Transverse colon (tissue), 4 donors: ENCODE measurements around the gene TTC23. TPM values are rescaled to one million over a fixed set of nuclear protein-coding genes. Genes with fewer than 3 reads are reported as not detected.

Source experiments
- DNase-seq: peaks from one replicate; pipeline ENCODE4 v3.0.0-alpha.2; 2019
- H3K27ac ChIP-seq, 4 donors: fragments of 200-600 bp; sonication (generic); 2 replicates each; pipeline ENCODE4 v1.5.1; 2016 to 2018; ENCODE audit warnings: inconsistent platforms in 4 of 4
- H3K27me3 ChIP-seq: fragments of 200-600 bp; sonication (generic); 2 replicates; pipeline ENCODE4 v1.5.1; 2017; ENCODE audit warnings: inconsistent platforms
- H3K36me3 ChIP-seq, 4 donors: fragments of 200-600 bp; sonication (generic); 2 replicates each; pipeline ENCODE4 v1.5.1; 2017 to 2019; ENCODE audit warnings: inconsistent platforms in 4 of 4
- H3K4me1 ChIP-seq, 4 donors: fragments of 200-600 bp; sonication (generic); 2 replicates each; pipeline ENCODE4 v1.5.1; 2017 to 2020; ENCODE audit warnings: inconsistent platforms in 4 of 4
- H3K4me3 ChIP-seq, 4 donors: fragments of 200-600 bp; sonication (generic); 1 replicate in 1 of 4; 2 replicates in 3 of 4; pipeline versions ENCODE4 v1.5.1 to v1.6.1; 2017 to 2019; ENCODE audit warnings: inconsistent platforms in 4 of 4
- H3K9me3 ChIP-seq, 2 donors: fragments of 200-600 bp; sonication (generic); 2 replicates each; pipeline ENCODE4 v1.5.1; 2017 to 2019; ENCODE audit warnings: inconsistent platforms in 2 of 2
- EP300 ChIP-seq: sonication (generic); formaldehyde crosslinking; IDR thresholded peaks from one replicate; pipeline ENCODE4 v1.6.1; 2017; ENCODE audit warnings: antibody characterized with exemption, low read depth
- POLR2A ChIP-seq: fragments of 450-650 bp; IDR thresholded peaks from one replicate; pipeline ENCODE4 v1.6.1; 2016; ENCODE audit warnings: antibody characterized with exemption, mild to moderate bottlenecking, moderate library complexity
- POLR2AphosphoS5 ChIP-seq, 3 donors: sonication (generic); formaldehyde crosslinking; IDR thresholded peaks; one replicate each; pipeline ENCODE4 v1.6.1; 2016; ENCODE audit warnings: antibody characterized with exemption in 3 of 3
- WGBS, 2 donors: methylation state at CpG; one replicate each; pipeline ENCODE4 v1.1.5; 2018; ENCODE audit warnings: low coverage in 1 of 2; 5-methylcytosine and 5-hydroxymethylcytosine counted together
- in situ Hi-C, 4 donors: fragments of 200-750 bp; cut with MboI; loops; one replicate each; pipeline versions ENCODE4 v1.15.0 to v1.15.1; 2017; ENCODE audit warnings: low sequenced_read_pairs in 3 of 4, low pct_ligation_motif_present in 1 of 4, low pct_unique_long_range_greater_than_20kb in 1 of 4
- intact Hi-C: fragments of 100-400 bp; cut with DNase I; formaldehyde crosslinking; loops from one replicate; pipeline ENCODE4 v1.15.1; 2023; ENCODE audit warnings: low total_unique reads
- total RNA-seq, 4 donors: library from RNA; depleted of rRNA; stranded (reverse); fragments of >200 nt; gene quantifications; one replicate each; pipeline ENCODE4 v1.1.0, GENCODE V29; 2016
- TF ChIP-seq, protein P1 (sequence below), 5 experiments: fragments of 200-600 bp in 3 of 5; fragments of 450-650 bp in 2 of 5; sonication (generic) in 3 of 5; IDR thresholded peaks; 1 replicate in 2 of 5; 2 replicates in 3 of 5; pipeline ENCODE4 v1.5.1; 2016 to 2017; ENCODE audit warnings: antibody characterized with exemption in 5 of 5, inconsistent platforms in 3 of 5, mild to moderate bottlenecking in 2 of 5, moderate library complexity in 1 of 5

TTC23 gene
- total RNA-seq, 4 donors from 2014 or later = 7.8 to 23.5 (median 12.5) TPM

GRCh38 chr15:99145005-99145404, 104.4 kb downstream of the TTC23 start:
- H3K27ac ChIP-seq = peak overlapping the region; percentile 44 to 91 (median 79)
- no peak for DNase-seq
- no peaks in the 10 kb centered on the region for H3K9me3 ChIP-seq
- no peak for TF ChIP-seq POLR2A
- TF ChIP-seq POLR2AphosphoS5 (IDR thresholded peaks at IDR 0.05) = peak in 1 of 3 donors; percentile 34
- no peaks in the 10 kb centered on the region for H3K36me3 ChIP-seq
- intact Hi-C loops (loop anchor here (1.0 kb wide), 1 partner anchor 12 kb away; no protein-coding TSS in a partner anchor), in situ Hi-C loops (no loop called here)
- WGBS, 2 donors = 82 to 91% methylated on average over 2 to 10 of the region's 10 CpGs
- no peak overlapping the region for H3K4me3 ChIP-seq
- no peaks in the 10 kb centered on the region for H3K27me3 ChIP-seq
- H3K4me1 ChIP-seq = peaks cover 11 to 26% (median 17%) of the 10 kb centered on the region in 4 donors

- Histone ChIP-seq H3K36me3 (no peaks in the 10 kb centered on the region), H3K27ac (peak overlapping the region; percentile 44 to 91 (median 79)), H3K9me3 (no peaks in the 10 kb centered on the region), H3K4me1 (peaks cover 11 to 26% (median 17%) of the 10 kb centered on the region in 4 donors), H3K27me3 (no peaks in the 10 kb centered on the region), H3K4me3 (no peak overlapping the region)
- intact Hi-C loops (loop anchor here (5.0 kb wide), 1 partner anchor 127 kb away; no protein-coding TSS in a partner anchor), in situ Hi-C loops (no loop called here)
- 74% methylated on average over 7 of the region's 7 CpGs; no CpG with 5 or more reads in 1 of the 2 donors for WGBS, 2 donors
- TF ChIP-seq EP300 = peak; percentile 76
- TF ChIP-seq POLR2A = no peak
- TF ChIP-seq, protein P1, sequence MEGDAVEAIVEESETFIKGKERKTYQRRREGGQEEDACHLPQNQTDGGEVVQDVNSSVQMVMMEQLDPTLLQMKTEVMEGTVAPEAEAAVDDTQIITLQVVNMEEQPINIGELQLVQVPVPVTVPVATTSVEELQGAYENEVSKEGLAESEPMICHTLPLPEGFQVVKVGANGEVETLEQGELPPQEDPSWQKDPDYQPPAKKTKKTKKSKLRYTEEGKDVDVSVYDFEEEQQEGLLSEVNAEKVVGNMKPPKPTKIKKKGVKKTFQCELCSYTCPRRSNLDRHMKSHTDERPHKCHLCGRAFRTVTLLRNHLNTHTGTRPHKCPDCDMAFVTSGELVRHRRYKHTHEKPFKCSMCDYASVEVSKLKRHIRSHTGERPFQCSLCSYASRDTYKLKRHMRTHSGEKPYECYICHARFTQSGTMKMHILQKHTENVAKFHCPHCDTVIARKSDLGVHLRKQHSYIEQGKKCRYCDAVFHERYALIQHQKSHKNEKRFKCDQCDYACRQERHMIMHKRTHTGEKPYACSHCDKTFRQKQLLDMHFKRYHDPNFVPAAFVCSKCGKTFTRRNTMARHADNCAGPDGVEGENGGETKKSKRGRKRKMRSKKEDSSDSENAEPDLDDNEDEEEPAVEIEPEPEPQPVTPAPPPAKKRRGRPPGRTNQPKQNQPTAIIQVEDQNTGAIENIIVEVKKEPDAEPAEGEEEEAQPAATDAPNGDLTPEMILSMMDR (IDR thresholded peaks at IDR 0.05) = no peak
- TF ChIP-seq POLR2AphosphoS5 (IDR thresholded peaks at IDR 0.05) = peak; percentile 44 to 69 (median 65)
- peak; percentile 54 for DNase-seq
Measured at GRCh38 chr15:99143655-99144610, 105.4 kb downstream of the TTC23 start.

GRCh38 chr15:99143242-99143641, 106.1 kb downstream of the TTC23 start:
- no peak overlapping the region for H3K4me3 ChIP-seq
- no peaks in the 10 kb centered on the region for H3K27me3 ChIP-seq
- no peaks in the 10 kb centered on the region for H3K9me3 ChIP-seq
- DNase-seq = no peak
- 39 to 50% methylated on average over 2 to 3 of the region's 3 CpGs for WGBS, 2 donors
- H3K27ac ChIP-seq = peak overlapping the region; percentile 41 to 91 (median 79)
- intact Hi-C loops (loop anchor here (5.0 kb wide), 1 partner anchor 126 kb away; no protein-coding TSS in a partner anchor), in situ Hi-C loops (no loop called here)
- TF ChIP-seq, protein P1 (IDR thresholded peaks at IDR 0.05) = no peak
- TF ChIP-seq POLR2A = no peak
- TF ChIP-seq POLR2AphosphoS5 (IDR thresholded peaks at IDR 0.05) = no peak
- no peak for TF ChIP-seq EP300
- peaks cover 11 to 26% (median 17%) of the 10 kb centered on the region in 4 donors for H3K4me1 ChIP-seq
- H3K36me3 ChIP-seq = no peaks in the 10 kb centered on the region

DNA sequence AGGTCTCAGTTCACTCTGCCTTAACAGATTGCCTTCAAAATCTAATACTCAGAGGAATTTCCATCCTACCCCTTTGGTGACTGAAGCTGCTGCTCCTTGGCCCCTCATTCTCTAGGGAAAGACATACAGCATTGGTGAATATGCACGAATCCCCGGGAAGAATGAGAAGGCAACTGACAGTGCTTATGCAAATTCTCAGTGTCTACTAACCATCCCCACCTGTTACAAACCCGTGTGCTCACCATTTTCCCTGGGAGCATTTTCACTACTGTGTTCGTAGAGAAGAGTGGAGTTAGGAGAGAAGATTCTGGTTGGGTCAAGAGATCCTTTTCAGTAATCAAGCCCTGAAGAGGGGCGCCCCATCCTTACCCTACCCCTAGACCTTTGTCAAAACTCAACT, 106.8 kb downstream of the TTC23 start:
- TF ChIP-seq, protein P1 (IDR thresholded peaks at IDR 0.05) = no peak
- H3K36me3 ChIP-seq = no peaks in the 10 kb centered on the region
- H3K27me3 ChIP-seq = no peaks in the 10 kb centered on the region
- no peak overlapping the region for H3K4me3 ChIP-seq
- DNase-seq = no peak
- WGBS, 2 donors = 78% methylated on average over 5 of the region's 5 CpGs; no CpG with 5 or more reads in 1 of the 2 donors
- H3K4me1 ChIP-seq = peaks cover 11 to 26% (median 17%) of the 10 kb centered on the region in 4 donors
- in situ Hi-C loops = no loop called here
- no peaks in the 10 kb centered on the region for H3K9me3 ChIP-seq
- peak overlapping the region; percentile 6 to 91 (median 79) for H3K27ac ChIP-seq
- intact Hi-C loops = loop anchor here (5.0 kb wide), 1 partner anchor 125 kb away; no protein-coding TSS in a partner anchor
